ENCODE results near the gene DNAL4. TPM values are rescaled to one million over a fixed set of nuclear protein-coding genes. Genes with fewer than 3 reads are reported as not detected.

The DNAL4 gene
- total RNA-seq, 1 donor from 2014 or later: 21.3 TPM

- Histone ChIP-seq H3K27ac (no peak overlapping the region), H3K9me3 (no peaks in the 10 kb centered on the region), H3K36me3 (no peaks in the 10 kb centered on the region), H3K4me3 (no peak overlapping the region), H3K27me3 (ENCODE audit: low read depth) (no peaks in the 10 kb centered on the region), H3K4me1 (no peaks in the 10 kb centered on the region)
- intact Hi-C loops (cut with DNase I): no loop called here
- DNase-seq: peak; percentile 36
- no peak for TF ChIP-seq CTCF (IDR thresholded peaks at IDR 0.05)
- ATAC-seq: no peak
Measured at GRCh38 chr22:38830026-38830844, 36.3 kb upstream of the DNAL4 start.

- Histone ChIP-seq H3K4me1 (no peaks in the 10 kb centered on the region), H3K36me3 (no peaks in the 10 kb centered on the region), H3K27me3 (ENCODE audit: low read depth) (no peaks in the 10 kb centered on the region), H3K27ac (no peak overlapping the region), H3K4me3 (no peak overlapping the region), H3K9me3 (no peaks in the 10 kb centered on the region)
- no peak for ATAC-seq
- intact Hi-C loops (cut with DNase I): no loop called here
- TF ChIP-seq CTCF (IDR thresholded peaks at IDR 0.05): no peak
- no peak for DNase-seq
Measured at GRCh38 chr22:38829485-38829884, 35.5 kb upstream of the DNAL4 start.

DNA sequence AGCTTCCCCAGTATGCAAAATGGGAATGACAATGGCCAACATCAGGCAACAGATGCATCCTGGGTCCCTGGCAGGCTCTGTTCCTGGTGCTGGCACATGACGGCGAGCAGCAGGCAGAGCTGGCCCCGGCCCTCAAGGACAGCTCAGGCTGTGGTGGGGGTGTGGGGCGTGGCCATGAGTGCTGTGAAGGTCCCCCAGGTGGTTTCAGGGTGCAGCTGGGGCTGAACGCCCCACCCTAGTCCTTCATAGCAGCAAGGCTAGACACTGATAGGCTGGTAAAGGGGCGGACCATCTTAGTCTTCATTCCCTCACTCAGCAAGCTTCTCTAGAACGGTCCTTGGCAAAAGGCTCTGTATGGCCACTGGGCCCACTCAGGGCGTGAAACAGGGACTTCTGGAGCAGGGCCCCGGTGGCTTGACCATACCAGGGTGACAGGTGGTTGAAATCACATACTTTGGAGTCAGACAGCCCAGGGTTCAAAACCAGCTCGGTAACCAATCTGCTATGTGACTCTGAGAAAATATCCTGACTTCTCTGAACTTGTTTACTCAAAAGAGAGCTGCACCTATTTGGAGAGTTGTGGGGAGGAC lies 34.8 kb upstream of the DNAL4 start:
- Histone ChIP-seq H3K27ac (no peak overlapping the region), H3K9me3 (no peaks in the 10 kb centered on the region), H3K36me3 (no peaks in the 10 kb centered on the region), H3K27me3 (ENCODE audit: low read depth) (no peaks in the 10 kb centered on the region), H3K4me3 (no peak overlapping the region), H3K4me1 (no peaks in the 10 kb centered on the region)
- ATAC-seq (no peak), DNase-seq (peak; percentile 30)
- TF ChIP-seq CTCF (IDR thresholded peaks at IDR 0.05): no peak
- intact Hi-C loops (cut with DNase I): no loop called here

GRCh38 chr22:38828191-38828590 lies 34.2 kb upstream of the DNAL4 start:
- Histone ChIP-seq H3K4me3 (no peak overlapping the region), H3K36me3 (no peaks in the 10 kb centered on the region), H3K9me3 (no peaks in the 10 kb centered on the region), H3K27ac (no peak overlapping the region), H3K4me1 (no peaks in the 10 kb centered on the region), H3K27me3 (ENCODE audit: low read depth) (no peaks in the 10 kb centered on the region)
- intact Hi-C loops (cut with DNase I): no loop called here
- ATAC-seq (no peak), DNase-seq (peak; percentile 32)
- TF ChIP-seq CTCF (IDR thresholded peaks at IDR 0.05): no peak

GRCh38 chr22:38827510-38827909 lies 33.6 kb upstream of the DNAL4 start:
- Histone ChIP-seq H3K36me3 (no peaks in the 10 kb centered on the region), H3K9me3 (no peaks in the 10 kb centered on the region), H3K4me1 (no peaks in the 10 kb centered on the region), H3K4me3 (no peak overlapping the region), H3K27me3 (ENCODE audit: low read depth) (no peaks in the 10 kb centered on the region), H3K27ac (no peak overlapping the region)
- intact Hi-C loops (cut with DNase I): no loop called here
- DNase-seq (no peak), ATAC-seq (no peak)
- no peak for TF ChIP-seq CTCF (IDR thresholded peaks at IDR 0.05)
